Daoy (cell line): ENCODE measurements around the gene FEM1B. TPM values are rescaled to one million over a fixed set of nuclear protein-coding genes. Genes with fewer than 3 reads are reported as not detected.
"Not testable (repeated sequence)": the region's sequence is repeated elsewhere in the genome, so short reads cannot be mapped to it uniquely, and the experiment has no call there.

ENCODE experiments used
- DNase-seq: peaks from one replicate; pipeline ENCODE4 v3.0.0-alpha.2; 2015; ENCODE audit warnings: low read depth
- total RNA-seq: library from RNA; depleted of rRNA; stranded (reverse); fragments of >200 nt; shearing (Covaris generic); gene quantifications from 2 replicates; pipeline ENCODE4 v1.2.3, GENCODE V29; 2014; rRNA removed

Gene FEM1B
- 19.1 and 21.3 TPM in 2 replicates for total RNA-seq

GRCh38 chr15:68277603-68278344 is at the start of gene FEM1B:
Gene FEM1B (plus strand): TSS chr15:68277745. CDS start chr15:68278418, 673 bp downstream.
- peak; percentile 93 for DNase-seq

- DNase-seq = no peak
These were observed 49.2 kb upstream of the FEM1B start for GRCh38 chr15:68228143-68228970.

- no peak for DNase-seq
These were observed 48.6 kb upstream of the FEM1B start for GRCh38 chr15:68228971-68229385.

GRCh38 chr15:68229386-68230156 is 48.0 kb upstream of the FEM1B start, which contains the start of gene CLN6:
Gene CLN6 (minus strand): TSS chr15:68229728. CDS start chr15:68229584, 144 bp downstream.
- peak; percentile 87 for DNase-seq

- peak; percentile 23 for DNase-seq
These were observed 47.1 kb upstream of the FEM1B start for GRCh38 chr15:68230157-68231100.

- no peak for DNase-seq
These were observed 46.3 kb upstream of the FEM1B start for GRCh38 chr15:68231102-68231818.

- no peak for DNase-seq
These were observed 45.1 kb upstream of the FEM1B start for GRCh38 chr15:68232449-68232848.

- no peak for DNase-seq
These were observed 44.6 kb upstream of the FEM1B start for GRCh38 chr15:68232937-68233336.

GRCh38 chr15:68234060-68234459 is 43.5 kb upstream of the FEM1B start:
- DNase-seq = no peak

- DNase-seq = not testable (repeated sequence)
These were observed 43.0 kb upstream of the FEM1B start for GRCh38 chr15:68234520-68234919.

- DNase-seq = no peak
These were observed 42.5 kb upstream of the FEM1B start for GRCh38 chr15:68235022-68235421.

GRCh38 chr15:68239025-68239424 is 38.5 kb upstream of the FEM1B start:
- no peak for DNase-seq

- no peak for DNase-seq
These were observed 36.2 kb upstream of the FEM1B start for GRCh38 chr15:68241088-68241935.

GRCh38 chr15:68244235-68244634 is 33.3 kb upstream of the FEM1B start:
- DNase-seq = no peak

- DNase-seq = no peak
These were observed 28.4 kb upstream of the FEM1B start for GRCh38 chr15:68249058-68249713.

- peak; percentile 64 for DNase-seq
These were observed 24.5 kb upstream of the FEM1B start for GRCh38 chr15:68252925-68253534.

- DNase-seq = peak; percentile 51
These were observed 20.7 kb upstream of the FEM1B start for GRCh38 chr15:68256675-68257450.
